Measurements from ENCODE around the gene OR11G2.
"Not testable (repeated sequence)": the region's sequence is repeated elsewhere in the genome, so short reads cannot be mapped to it uniquely, and the experiment has no call there.

OR11G2 gene

GRCh38 chr14:20190596-20190995 lies at the start of gene OR11G2:
TSS of gene OR11G2 (plus strand) at chr14:20190896. CDS start at chr14:20197438, 6,542 bp downstream.
- no peak for DNase-seq (ENCODE audit: low read depth)
- H3K4me3 ChIP-seq (ENCODE audit: low read depth, low read length) = no peak within 1 kb of the TSS
- no peak for TF ChIP-seq CTCF (IDR thresholded peaks at IDR 0.05; ENCODE audit: insufficient read depth, low read depth, low read length, missing control alignments)

GRCh38 chr14:20143911-20144310 lies 46.8 kb upstream of the OR11G2 start:
- no peak for DNase-seq (ENCODE audit: low read depth)
- no peak overlapping the region for H3K4me3 ChIP-seq (ENCODE audit: low read depth, low read length)
- TF ChIP-seq CTCF (IDR thresholded peaks at IDR 0.05; ENCODE audit: insufficient read depth, low read depth, low read length, missing control alignments) = no peak

- TF ChIP-seq CTCF (IDR thresholded peaks at IDR 0.05; ENCODE audit: insufficient read depth, low read depth, low read length, missing control alignments) = no peak
- no peak for DNase-seq (ENCODE audit: low read depth)
- H3K4me3 ChIP-seq (ENCODE audit: low read depth, low read length) = no peak overlapping the region
These were observed 45.9 kb upstream of the OR11G2 start for GRCh38 chr14:20144820-20145219.

- no peak overlapping the region for H3K4me3 ChIP-seq (ENCODE audit: low read depth, low read length)
- no peak for DNase-seq (ENCODE audit: low read depth)
- no peak for TF ChIP-seq CTCF (IDR thresholded peaks at IDR 0.05; ENCODE audit: insufficient read depth, low read depth, low read length, missing control alignments)
These were observed 26.2 kb upstream of the OR11G2 start for GRCh38 chr14:20164462-20164861.

GRCh38 chr14:20167091-20167490 lies 23.6 kb upstream of the OR11G2 start:
- TF ChIP-seq CTCF (IDR thresholded peaks at IDR 0.05; ENCODE audit: insufficient read depth, low read depth, low read length, missing control alignments) = no peak
- H3K4me3 ChIP-seq (ENCODE audit: low read depth, low read length) = no peak overlapping the region
- no peak for DNase-seq (ENCODE audit: low read depth)

GRCh38 chr14:20169852-20170251 lies 20.8 kb upstream of the OR11G2 start:
- not testable (repeated sequence) for H3K4me3 ChIP-seq (ENCODE audit: low read depth, low read length); DNase-seq (ENCODE audit: low read depth)

- H3K4me3 ChIP-seq (ENCODE audit: low read depth, low read length) = not testable (repeated sequence)
These were observed 16.5 kb upstream of the OR11G2 start for GRCh38 chr14:20174205-20174604.

GRCh38 chr14:20176330-20176729 lies 14.4 kb upstream of the OR11G2 start:
- H3K4me3 ChIP-seq (ENCODE audit: low read depth, low read length) = no peak overlapping the region
- no peak for DNase-seq (ENCODE audit: low read depth)
- TF ChIP-seq CTCF (IDR thresholded peaks at IDR 0.05; ENCODE audit: insufficient read depth, low read depth, low read length, missing control alignments) = no peak

More at GRCh38 chr14:20174205-20174604, 16.5 kb upstream of the OR11G2 start:
- not testable (repeated sequence) for DNase-seq (ENCODE audit: low read depth)

Data from GM12865 (cell line).